NCI-H2107 (cell line): ENCODE results near the gene MAP3K1.

Experiments
- DNase-seq: peaks from one replicate; lab custom pipeline; 2025; lab: John Stamatoyannopoulos, UW

Gene MAP3K1

DNA sequence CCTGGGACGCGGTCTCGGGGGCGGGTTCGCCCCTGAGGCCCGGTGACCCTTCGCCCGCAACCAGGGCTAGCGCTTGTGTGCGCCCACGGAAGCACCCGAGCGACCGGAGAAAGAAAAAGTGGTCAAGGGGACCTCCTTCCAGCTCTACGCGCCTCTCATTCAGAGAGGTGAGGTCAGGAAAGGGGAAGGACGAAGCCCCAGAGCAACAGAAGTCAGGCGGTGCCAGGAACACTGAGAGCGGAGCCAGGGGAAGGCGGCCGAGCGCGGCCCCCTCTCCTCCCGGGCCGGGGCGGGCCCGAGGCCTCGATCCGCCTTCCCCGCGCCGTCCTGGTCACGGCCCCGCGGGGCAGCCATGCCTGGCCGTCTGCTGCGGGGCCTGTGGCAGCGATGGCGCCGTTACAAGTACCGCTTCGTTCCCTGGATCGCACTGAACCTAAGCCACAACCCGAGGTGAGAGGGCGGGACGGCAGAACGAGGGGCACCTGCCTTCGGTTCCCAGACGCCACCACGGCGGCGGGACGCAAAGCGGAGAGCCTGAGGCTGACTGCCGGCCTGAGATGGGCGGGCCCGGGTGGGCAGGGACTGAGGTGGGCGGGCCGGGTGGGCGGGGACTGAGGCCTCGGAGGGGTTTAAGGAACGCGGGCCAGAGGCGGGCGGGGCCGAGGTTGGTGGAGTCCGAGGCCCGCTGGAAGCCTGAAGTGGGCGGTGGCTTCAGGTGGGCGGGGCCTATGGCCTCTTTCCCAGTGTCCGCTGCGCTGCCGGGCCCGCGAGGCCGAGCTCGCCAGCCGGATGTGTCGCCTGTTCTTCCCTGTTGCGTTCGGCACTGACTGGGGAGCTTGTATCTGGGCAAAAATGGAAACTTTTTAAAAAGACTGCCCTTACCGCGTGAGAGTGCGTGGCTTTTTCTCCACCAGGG is 94.2 kb downstream of the MAP3K1 start, which contains the start of gene SETD9:
SETD9 (plus strand) TSS at position 303 of the 916 bp plus-strand sequence; CDS start at position 353, 50 bp downstream.
- peak; percentile 77 for DNase-seq

DNA sequence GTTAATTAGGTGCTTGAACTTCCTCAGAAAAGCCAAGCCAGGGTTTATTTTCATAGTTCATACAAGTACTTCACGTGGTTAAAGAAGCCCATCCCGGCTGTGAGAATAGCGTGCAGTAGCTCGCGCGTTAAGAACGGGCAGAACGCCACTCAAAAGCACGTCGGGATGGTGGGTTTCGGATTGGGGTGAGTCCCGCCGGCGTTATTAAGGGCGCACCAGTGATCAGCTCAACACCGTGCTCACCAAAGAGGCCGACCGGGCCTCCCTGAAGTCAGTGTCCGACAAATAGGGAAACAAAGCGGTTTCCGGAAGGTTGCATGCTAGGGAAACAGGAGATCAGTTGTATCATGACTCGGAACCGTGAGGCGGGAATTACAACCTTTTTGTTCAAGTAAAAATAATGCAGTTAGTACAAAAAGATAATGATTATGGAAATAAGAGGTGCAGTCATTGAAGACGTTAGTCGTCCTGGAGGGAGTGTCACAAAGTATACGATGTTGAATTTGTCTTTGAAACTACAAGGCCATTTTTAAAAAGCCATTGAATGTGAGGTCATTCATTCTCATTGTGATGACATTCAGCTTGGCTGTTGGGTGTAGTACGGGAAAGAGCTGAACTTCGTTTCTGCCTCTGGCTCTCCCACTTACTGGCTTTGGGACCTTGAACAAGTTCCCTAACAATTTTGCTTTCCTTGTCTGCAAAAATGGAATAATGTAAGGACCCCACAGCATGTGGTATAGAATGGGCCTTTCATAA is 95.0 kb downstream of the MAP3K1 start:
- no peak for DNase-seq

DNA sequence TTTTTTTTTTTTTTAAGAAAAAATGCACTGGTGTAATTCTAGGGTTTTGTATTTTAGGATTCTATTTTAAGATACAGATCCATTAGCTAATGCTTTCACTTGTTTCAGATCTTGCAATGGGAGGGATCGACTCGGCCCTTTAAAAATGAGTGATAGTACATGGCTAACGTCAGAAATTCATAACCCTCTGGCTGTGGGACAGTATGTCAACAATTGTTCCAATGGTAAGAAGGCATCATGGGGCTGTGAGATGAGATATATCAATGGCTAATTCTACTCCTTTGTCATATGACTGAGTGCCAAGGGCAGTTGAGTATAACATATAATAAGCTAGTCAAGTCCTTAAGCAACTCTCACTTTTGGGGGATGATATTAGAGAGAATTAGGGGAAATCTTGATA is 98.4 kb downstream of the MAP3K1 start:
- no peak for DNase-seq

DNA sequence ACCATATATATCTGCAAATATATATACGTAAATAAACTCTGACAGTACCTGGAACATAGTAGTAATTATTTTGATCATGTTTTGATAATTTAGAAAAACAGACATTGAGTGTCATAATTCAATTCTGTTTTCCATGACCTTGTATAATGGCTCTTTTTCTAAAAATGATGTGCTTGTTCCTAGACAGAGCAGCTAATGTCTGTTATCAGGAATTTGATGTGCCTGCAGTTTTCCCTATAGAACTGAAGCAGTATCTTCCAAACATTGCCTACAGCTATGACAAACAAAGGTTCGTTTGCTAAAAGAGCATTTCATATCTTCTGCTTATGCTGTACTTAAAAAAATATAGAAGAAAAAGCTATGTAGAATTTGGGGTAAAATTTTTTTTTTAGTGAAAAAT is 99.3 kb downstream of the MAP3K1 start:
- DNase-seq: no peak

DNA sequence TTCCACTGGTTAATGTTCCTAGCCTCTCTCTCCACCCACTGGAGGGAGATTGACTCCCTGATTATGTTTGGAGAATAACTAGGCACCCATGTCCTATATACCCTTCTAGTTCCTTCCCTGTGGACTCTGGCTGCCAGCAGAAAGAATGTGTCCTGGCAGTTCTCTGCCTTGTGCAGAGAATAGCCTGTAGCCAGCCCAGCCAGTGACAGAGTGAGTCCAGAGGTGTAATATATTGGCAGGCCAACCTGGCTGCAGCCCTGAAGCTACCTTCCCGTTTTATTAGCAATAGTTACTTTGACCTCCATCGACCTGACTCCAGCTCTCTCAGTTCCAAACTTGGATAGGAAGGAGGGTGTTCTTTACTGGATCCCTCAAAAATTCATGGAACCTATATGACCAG is 102.2 kb downstream of the MAP3K1 start:
- no peak for DNase-seq

DNA sequence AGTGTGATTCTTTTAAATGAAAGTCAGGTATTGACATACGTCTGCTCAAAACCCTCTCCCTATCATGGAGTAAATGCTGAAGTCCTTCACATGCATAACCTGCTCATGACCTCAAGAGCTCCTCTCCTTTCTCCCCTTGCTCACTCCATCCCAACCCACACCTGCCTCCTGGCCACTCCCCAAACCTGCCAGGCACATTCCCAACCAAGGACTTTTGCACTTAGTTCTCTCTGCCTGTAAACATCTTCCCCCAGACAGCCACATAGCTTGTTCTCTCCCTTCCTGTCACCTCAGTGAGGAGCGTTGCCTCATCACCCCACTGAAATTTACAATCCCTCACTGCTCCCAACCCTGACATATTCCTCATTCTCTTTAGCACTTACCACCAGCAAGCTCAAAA is 102.7 kb downstream of the MAP3K1 start:
- no peak for DNase-seq

DNA sequence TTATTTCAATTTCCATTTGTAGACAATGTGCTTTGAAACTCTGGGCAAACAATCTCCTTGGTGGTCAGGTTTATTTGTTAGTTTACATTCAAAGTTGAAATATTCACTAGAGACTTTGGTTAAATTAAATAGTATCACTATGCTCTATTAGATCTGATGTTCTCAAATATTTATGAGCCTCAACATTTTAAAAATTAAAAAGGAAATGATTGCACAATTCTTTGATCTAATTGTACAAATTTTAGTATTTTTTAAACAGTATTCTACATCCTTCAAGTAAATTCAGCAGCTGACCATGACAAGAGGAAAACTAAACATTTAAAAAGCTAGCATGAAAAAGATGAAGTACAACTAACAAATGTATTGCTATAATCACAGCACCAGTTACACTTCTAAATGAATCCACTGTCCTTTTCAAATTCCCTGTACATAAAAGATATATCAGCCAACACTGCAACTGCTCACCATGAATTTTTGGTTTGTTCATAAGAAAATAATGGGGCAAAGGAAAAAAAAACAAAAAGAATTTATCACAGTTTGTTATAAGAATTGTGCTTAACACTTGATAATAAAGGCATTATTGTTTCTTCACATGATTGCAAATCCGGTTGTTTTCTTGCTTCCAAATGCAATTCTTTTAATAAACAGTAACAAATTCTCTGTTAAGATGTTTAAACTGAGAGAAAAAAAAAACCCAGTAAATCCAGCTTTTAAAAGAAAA is 104.8 kb downstream of the MAP3K1 start:
- no peak for DNase-seq

DNA sequence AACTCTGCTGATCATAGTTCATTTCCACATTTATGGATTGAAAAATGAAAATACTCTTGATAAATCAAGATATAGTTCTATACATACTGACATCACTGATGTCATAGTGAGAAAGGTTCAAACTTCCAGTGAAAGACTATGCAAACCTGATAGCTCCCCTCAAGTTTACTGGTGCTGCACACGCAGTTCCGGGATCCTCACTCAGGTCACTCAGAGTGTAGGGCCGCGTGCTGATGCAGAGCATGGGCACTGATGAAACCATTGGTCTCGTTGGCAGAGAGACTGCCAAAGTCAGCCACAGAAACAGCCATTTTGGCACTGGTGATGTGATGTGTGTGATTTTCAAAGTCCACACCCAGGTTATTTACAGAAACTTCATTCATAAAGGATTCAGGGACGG is 107.6 kb downstream of the MAP3K1 start:
- no peak for DNase-seq

DNA sequence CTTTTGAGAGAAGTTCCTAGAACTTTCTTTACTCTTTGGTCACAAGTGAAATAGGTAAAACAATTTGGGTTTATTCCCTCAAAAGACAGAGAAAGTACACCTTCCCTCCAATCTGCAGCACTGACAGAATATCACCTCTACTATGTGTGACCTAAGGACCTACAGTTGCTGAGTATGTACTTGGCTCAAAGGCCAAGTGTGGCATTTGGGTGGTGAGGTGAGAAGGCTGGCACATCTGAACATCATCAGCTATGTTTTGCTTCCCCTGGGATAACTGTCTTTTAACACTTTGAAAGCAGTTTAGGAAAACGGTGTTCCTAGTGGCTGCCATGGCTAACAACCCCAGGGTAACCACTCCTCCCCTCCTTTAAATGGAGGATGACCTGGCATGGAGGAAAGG is 119.0 kb downstream of the MAP3K1 start:
- no peak for DNase-seq

DNA sequence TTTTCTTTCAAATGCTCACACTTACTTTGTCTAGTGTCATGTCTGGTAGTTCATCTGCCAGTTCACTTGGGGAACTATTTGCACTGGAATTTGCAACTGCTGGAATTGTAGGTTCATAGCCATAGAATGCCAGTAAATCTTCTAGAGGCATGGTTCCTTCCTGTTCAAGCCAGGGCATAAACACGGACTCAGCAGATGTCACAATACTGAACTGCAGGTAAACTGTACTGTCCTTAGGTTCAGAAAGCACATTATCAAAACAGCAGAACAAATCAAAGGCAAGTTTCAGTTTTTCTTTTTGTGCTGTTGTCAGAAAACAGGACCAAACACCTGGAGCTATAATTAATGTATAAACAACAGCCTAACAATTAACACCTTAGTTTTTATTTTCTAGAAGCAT is 123.5 kb downstream of the MAP3K1 start:
- DNase-seq: no peak

DNA sequence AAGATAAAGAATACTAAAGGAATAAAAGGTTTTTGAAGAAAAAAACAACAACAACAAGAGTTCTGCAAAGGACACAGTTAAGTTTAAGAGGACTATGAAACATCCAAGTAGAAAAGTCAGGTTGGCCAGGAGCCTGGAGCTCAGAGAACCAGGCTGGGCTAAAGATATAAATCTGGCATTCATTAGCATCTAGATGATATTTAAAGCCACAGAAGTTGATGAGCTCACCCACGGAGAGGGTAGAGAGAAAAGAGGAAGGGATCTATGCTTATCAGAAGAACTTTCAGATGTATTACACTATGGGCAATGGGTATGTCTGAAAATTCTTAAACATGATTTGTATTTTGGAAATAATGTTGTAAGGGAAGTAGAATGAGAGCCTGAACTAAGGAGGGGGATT is 126.6 kb downstream of the MAP3K1 start:
- DNase-seq: no peak
